HCT116 (cell line): ENCODE measurements around the gene DHRS13. TPM values are rescaled to one million over a fixed set of nuclear protein-coding genes. Genes with fewer than 3 reads are reported as not detected.

Experiments used
- ATAC-seq: fragments of 200-7000 bp; cut with Tn5 transposase; 2 replicates; pipeline ENCODE4 v1.9.1; 2020; ENCODE audit warnings: mild to moderate bottlenecking, moderate library complexity
- BruUV-seq: library from RNA; stranded (reverse); fragments of 400-500 nt; replicated peaks from 2 replicates; lab custom pipeline; 2021; lab: Mats Ljungman, UMichigan
- CTCF ChIA-PET: fragments of 300-600 bp; sonication (Branson Sonifier 250); formaldehyde crosslinking; loops from one replicate; lab custom pipeline; 2021; ENCODE audit warnings: antibody characterized with exemption; lab: Charles Lee
- POLR2A ChIA-PET: fragments of 300-600, 350-600 bp; sonication (Branson Sonifier 250); formaldehyde crosslinking; loops from one replicate; lab custom pipeline; 2021; ENCODE audit warnings: antibody characterized with exemption; lab: Charles Lee
- RAD21 ChIA-PET, 2 experiments: fragments of 300-600 bp; sonication (Branson Sonifier 250); formaldehyde crosslinking; loops; one replicate each; lab custom pipeline; 2023; ENCODE audit warnings: low total read pairs in 2 of 2; ENCODE audit not compliant: uncharacterized antibody in 2 of 2, unreplicated experiment in 2 of 2, low non-redundant PET in 1 of 2; lab: Charles Lee
- DNase-seq: peaks from one replicate; pipeline ENCODE4 v3.0.0-alpha.2; 2010; ENCODE audit warnings: low read depth, low spot score
- H2AFZ ChIP-seq: fragments of 200-600 bp; shearing (Covaris generic), sonication (generic); 2 replicates; pipeline ENCODE4 v1.6.1; 2017; ENCODE audit warnings: low read depth, mixed run types, mixed read lengths, antibody characterized with exemption, low read length; ENCODE audit not compliant: poor library complexity, severe bottlenecking
- H3K27ac ChIP-seq: 2 replicates; pipeline ENCODE4 v1.5.1; 2012; ENCODE audit warnings: low read depth, low read length
- H3K27me3 ChIP-seq: fragments of 200-600 bp; sonication (generic); 2 replicates; pipeline ENCODE4 v1.6.1; 2016; ENCODE audit warnings: mixed run types, low read length, mixed read lengths; ENCODE audit not compliant: insufficient read depth
- H3K36me3 ChIP-seq, 2 experiments: fragments of 200-500 bp in 1 of 2; fragments of 200-600 bp in 1 of 2; sonication (Bioruptor generic) in 1 of 2; sonication (generic) in 1 of 2; 2 replicates each; pipeline versions ENCODE4 v1.5.1 to v1.6.1; 2014 to 2016; ENCODE audit warnings: low read length in 2 of 2, inconsistent platforms in 1 of 2, mixed read lengths in 1 of 2, mixed run types in 1 of 2; ENCODE audit not compliant: insufficient read depth in 2 of 2, control insufficient read depth in 1 of 2
- H3K4me1 ChIP-seq, 2 experiments: fragments of 200-600 bp in 1 of 2; sonication (generic) in 1 of 2; 2 replicates each; pipeline versions ENCODE4 v1.5.1 to v1.6.1; 2012 to 2017; ENCODE audit warnings: low read length in 2 of 2, inconsistent platforms in 1 of 2, mild to moderate bottlenecking in 1 of 2, mixed read lengths in 1 of 2, mixed run types in 1 of 2, moderate library complexity in 1 of 2; ENCODE audit not compliant: insufficient read depth in 2 of 2, control insufficient read depth in 1 of 2
- H3K4me2 ChIP-seq: fragments of 200-600 bp; sonication (generic); 2 replicates; pipeline ENCODE4 v1.6.1; 2017; ENCODE audit warnings: mixed run types, low read length, mixed read lengths
- H3K4me3 ChIP-seq, 2 experiments: fragments of 200-600 bp in 1 of 2; sonication (generic) in 1 of 2; replicated peaks in 1 of 2; 2 replicates each; pipeline ENCODE4 v1.5.1; 2011 to 2016; ENCODE audit warnings: low read length in 2 of 2, control low read depth in 1 of 2, low read depth in 1 of 2, mild to moderate bottlenecking in 1 of 2, mixed read lengths in 1 of 2, mixed run types in 1 of 2
- H3K79me2 ChIP-seq: fragments of 200-600 bp; sonication (generic); 2 replicates; pipeline ENCODE4 v1.6.1; 2017; ENCODE audit warnings: mild to moderate bottlenecking, mixed run types, low read length, moderate library complexity, mixed read lengths; ENCODE audit not compliant: insufficient read depth
- H3K9ac ChIP-seq: fragments of 200-600 bp; sonication (generic); 2 replicates; pipeline ENCODE4 v1.6.1; 2016; ENCODE audit warnings: low read length, mixed read lengths
- H3K9me2 ChIP-seq: fragments of 200-600 bp; sonication (generic), shearing (Covaris generic); 2 replicates; pipeline ENCODE4 v1.6.1; 2017; ENCODE audit warnings: mixed run types, mild to moderate bottlenecking, moderate library complexity; ENCODE audit not compliant: insufficient read depth
- H3K9me3 ChIP-seq, 2 experiments: fragments of 200-500 bp in 1 of 2; fragments of 200-600 bp in 1 of 2; sonication (Bioruptor generic) in 1 of 2; sonication (generic) in 1 of 2; 2 replicates each; pipeline ENCODE4 v1.6.1; 2014 to 2017; ENCODE audit warnings: low read length in 2 of 2, mixed read lengths in 2 of 2, inconsistent platforms in 1 of 2, low read depth in 1 of 2, mild to moderate bottlenecking in 1 of 2, mixed run types in 1 of 2, moderate library complexity in 1 of 2; ENCODE audit not compliant: control insufficient read depth in 1 of 2, insufficient read depth in 1 of 2
- H4K20me1 ChIP-seq: fragments of 200-600 bp; sonication (generic), shearing (Covaris generic); 2 replicates; pipeline ENCODE4 v1.6.1; 2017; ENCODE audit warnings: mixed run types, mild to moderate bottlenecking, moderate library complexity; ENCODE audit not compliant: insufficient read depth
- CBX3 ChIP-seq: IDR thresholded peaks from 2 replicates; pipeline ENCODE4 v1.6.1; 2012; ENCODE audit warnings: low read depth
- CEBPB ChIP-seq: IDR thresholded peaks from 2 replicates; pipeline ENCODE4 v1.6.1; 2012; ENCODE audit warnings: low read depth
- EGR1 ChIP-seq: IDR thresholded peaks from 2 replicates; pipeline ENCODE4 v1.6.1; 2012; ENCODE audit warnings: low read depth
- EZH2 ChIP-seq: fragments of 200-600 bp; sonication (generic); IDR thresholded peaks from 2 replicates; pipeline ENCODE4 v1.6.1; 2017; ENCODE audit warnings: antibody characterized with exemption, mixed run types
- EZH2phosphoT487 ChIP-seq: fragments of 200-600 bp; IDR thresholded peaks from 2 replicates; pipeline ENCODE4 v1.6.1; 2018; ENCODE audit warnings: antibody characterized with exemption, borderline replicate concordance
- FOSL1 ChIP-seq: IDR thresholded peaks from 2 replicates; pipeline ENCODE4 v1.6.1; 2012; ENCODE audit warnings: low read depth
- JUND ChIP-seq: IDR thresholded peaks from 2 replicates; pipeline ENCODE4 v1.6.1; 2012
- POLR2A ChIP-seq: IDR thresholded peaks from 2 replicates; pipeline ENCODE4 v1.7.0; 2011; ENCODE audit warnings: borderline replicate concordance; ENCODE audit not compliant: insufficient read depth, insufficient read length; ENCODE audit errors: extremely low read depth
- POLR2AphosphoS5 ChIP-seq: IDR thresholded peaks from 2 replicates; pipeline ENCODE4 v1.6.1; 2011; ENCODE audit warnings: mild to moderate bottlenecking, low read depth, low read length, moderate library complexity
- SIN3A ChIP-seq: IDR thresholded peaks from 2 replicates; pipeline ENCODE4 v1.6.1; 2012; ENCODE audit warnings: low read depth
- SP1 ChIP-seq: IDR thresholded peaks from 2 replicates; pipeline ENCODE4 v1.6.1; 2012; ENCODE audit warnings: low read depth
- SRF ChIP-seq: IDR thresholded peaks from 2 replicates; pipeline ENCODE4 v1.6.1; 2012; ENCODE audit warnings: low read depth
- TCF7L2 ChIP-seq: IDR thresholded peaks from 2 replicates; pipeline ENCODE4 v1.7.0; 2011; ENCODE audit warnings: borderline replicate concordance, inconsistent platforms; ENCODE audit not compliant: insufficient read depth, insufficient read length; ENCODE audit errors: extremely low read depth
- ZNF274 ChIP-seq: fragments of 200-500 bp; sonication (Bioruptor generic); IDR thresholded peaks from 2 replicates; pipeline ENCODE4 v1.6.1; 2014; ENCODE audit warnings: mild to moderate bottlenecking, low read depth, low read length, inconsistent platforms
- intact Hi-C: fragments of 100-400 bp; cut with micrococcal nuclease; formaldehyde crosslinking; loops from 2 replicates; pipeline ENCODE4 v1.10.0; 2022
- total RNA-seq: library from RNA; stranded (reverse); gene quantifications from one replicate; pipeline ENCODE4 v1.2.1, GENCODE V29; 2021; ENCODE audit not compliant: unreplicated experiment
- TF ChIP-seq, protein P1 (sequence below): IDR thresholded peaks from 2 replicates; pipeline ENCODE4 v1.6.1; 2011; ENCODE audit warnings: mild to moderate bottlenecking, low read length, moderate library complexity; ENCODE audit not compliant: insufficient replicate concordance; ENCODE audit errors: extremely low read depth
- TF ChIP-seq, protein P2 (sequence below): IDR thresholded peaks from 2 replicates; pipeline ENCODE4 v1.6.1; 2012
- TF ChIP-seq, protein P3 (sequence below): IDR thresholded peaks from 2 replicates; pipeline ENCODE4 v1.6.1; 2012; ENCODE audit warnings: low read depth

The DHRS13 gene
- total RNA-seq, 1 experiment from 2014 or later, result 13.5 TPM

DNA sequence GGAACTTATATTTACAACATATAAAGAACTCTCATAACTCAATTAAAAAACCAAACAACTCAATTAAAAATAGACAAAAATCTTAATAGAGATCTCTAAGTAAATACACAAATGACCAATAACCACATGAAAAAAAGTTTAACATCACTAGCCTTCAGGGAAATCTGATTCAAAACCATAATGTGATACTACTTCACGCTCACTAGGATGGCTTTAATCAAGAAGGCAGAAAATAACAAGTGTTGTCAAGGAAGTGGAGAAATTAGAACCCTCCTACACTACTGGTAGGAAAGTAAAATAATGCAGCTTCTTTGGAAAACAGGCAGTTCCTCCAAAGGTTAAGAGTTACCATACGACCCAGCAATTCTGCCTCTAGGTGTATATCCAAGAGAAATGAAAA is 40.0 kb upstream of the DHRS13 start:
- no peak for ATAC-seq
- peaks cover 6 to 17% of the 10 kb centered on the region in 2 experiments; a peak in 3 of 4 replicates for H3K36me3 ChIP-seq
- TF ChIP-seq TCF7L2 (no peak), SP1 (no peak), ZNF274 (no peak)
- TF ChIP-seq, all 23 proteins: peak for 0
- ChIA-PET RAD21 (no interaction called here), CTCF (no interaction called here), POLR2A (no interaction called here)
- no peaks in the 10 kb centered on the region for H3K27me3 ChIP-seq
- BruUV-seq, result no TSS peak
- no peak overlapping the region for H3K27ac ChIP-seq
- no peak for DNase-seq
- H4K20me1 ChIP-seq, result no peaks in the 10 kb centered on the region
- H3K4me1 ChIP-seq, result peaks cover 0 to under 1% of the 10 kb centered on the region in 2 experiments; a peak in 1 of 4 replicates
- H3K9me2 ChIP-seq, result no peaks in the 10 kb centered on the region
- intact Hi-C loops, result no loop called here
- H3K9me3 ChIP-seq, result no peaks in the 10 kb centered on the region
- no peak overlapping the region for H3K4me2 ChIP-seq
- no peak overlapping the region for H3K4me3 ChIP-seq
- H2AFZ ChIP-seq, result no peak overlapping the region
- peaks cover 100% of the 10 kb centered on the region for H3K79me2 ChIP-seq
- no peak overlapping the region for H3K9ac ChIP-seq

DNA sequence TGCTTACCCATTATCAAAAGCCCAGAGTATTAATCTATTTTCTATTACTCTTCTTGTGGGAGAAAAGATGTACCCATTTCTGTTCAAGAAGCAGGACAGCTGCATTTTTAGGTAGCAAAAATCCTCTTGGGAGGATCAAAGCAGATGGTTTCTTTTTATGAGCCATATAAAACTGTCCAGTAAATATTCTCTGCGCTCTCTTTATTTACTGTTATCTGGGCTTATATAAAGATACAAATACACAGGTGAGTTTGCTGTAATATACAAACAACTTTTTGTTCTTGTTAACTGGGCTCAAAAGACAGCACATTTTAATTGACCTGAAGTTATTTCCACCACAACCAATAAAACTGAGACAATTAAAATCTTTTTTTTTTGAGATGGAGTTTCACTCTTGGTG is 38.4 kb upstream of the DHRS13 start:
- no peak overlapping the region for H2AFZ ChIP-seq
- no peak overlapping the region for H3K9ac ChIP-seq
- H3K27ac ChIP-seq, result no peak overlapping the region
- peaks cover 8 to 15% of the 10 kb centered on the region in 2 experiments; a peak in 3 of 4 replicates for H3K36me3 ChIP-seq
- H3K4me2 ChIP-seq, result no peak overlapping the region
- DNase-seq, result no peak
- intact Hi-C loops, result no loop called here
- no peak for TF ChIP-seq SIN3A
- no peak for TF ChIP-seq EGR1
- TF ChIP-seq CBX3, result no peak
- no peak for TF ChIP-seq EZH2phosphoT487
- TF ChIP-seq, protein P1, sequence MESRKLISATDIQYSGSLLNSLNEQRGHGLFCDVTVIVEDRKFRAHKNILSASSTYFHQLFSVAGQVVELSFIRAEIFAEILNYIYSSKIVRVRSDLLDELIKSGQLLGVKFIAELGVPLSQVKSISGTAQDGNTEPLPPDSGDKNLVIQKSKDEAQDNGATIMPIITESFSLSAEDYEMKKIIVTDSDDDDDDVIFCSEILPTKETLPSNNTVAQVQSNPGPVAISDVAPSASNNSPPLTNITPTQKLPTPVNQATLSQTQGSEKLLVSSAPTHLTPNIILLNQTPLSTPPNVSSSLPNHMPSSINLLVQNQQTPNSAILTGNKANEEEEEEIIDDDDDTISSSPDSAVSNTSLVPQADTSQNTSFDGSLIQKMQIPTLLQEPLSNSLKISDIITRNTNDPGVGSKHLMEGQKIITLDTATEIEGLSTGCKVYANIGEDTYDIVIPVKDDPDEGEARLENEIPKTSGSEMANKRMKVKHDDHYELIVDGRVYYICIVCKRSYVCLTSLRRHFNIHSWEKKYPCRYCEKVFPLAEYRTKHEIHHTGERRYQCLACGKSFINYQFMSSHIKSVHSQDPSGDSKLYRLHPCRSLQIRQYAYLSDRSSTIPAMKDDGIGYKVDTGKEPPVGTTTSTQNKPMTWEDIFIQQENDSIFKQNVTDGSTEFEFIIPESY, result no peak
- TF ChIP-seq, protein P2, sequence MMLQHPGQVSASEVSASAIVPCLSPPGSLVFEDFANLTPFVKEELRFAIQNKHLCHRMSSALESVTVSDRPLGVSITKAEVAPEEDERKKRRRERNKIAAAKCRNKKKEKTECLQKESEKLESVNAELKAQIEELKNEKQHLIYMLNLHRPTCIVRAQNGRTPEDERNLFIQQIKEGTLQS, result no peak
- no peak for TF ChIP-seq JUND
- no peak for TF ChIP-seq FOSL1
- no peak for TF ChIP-seq POLR2A
- no peak for TF ChIP-seq TCF7L2
- TF ChIP-seq ZNF274, result no peak
- TF ChIP-seq, protein P3, sequence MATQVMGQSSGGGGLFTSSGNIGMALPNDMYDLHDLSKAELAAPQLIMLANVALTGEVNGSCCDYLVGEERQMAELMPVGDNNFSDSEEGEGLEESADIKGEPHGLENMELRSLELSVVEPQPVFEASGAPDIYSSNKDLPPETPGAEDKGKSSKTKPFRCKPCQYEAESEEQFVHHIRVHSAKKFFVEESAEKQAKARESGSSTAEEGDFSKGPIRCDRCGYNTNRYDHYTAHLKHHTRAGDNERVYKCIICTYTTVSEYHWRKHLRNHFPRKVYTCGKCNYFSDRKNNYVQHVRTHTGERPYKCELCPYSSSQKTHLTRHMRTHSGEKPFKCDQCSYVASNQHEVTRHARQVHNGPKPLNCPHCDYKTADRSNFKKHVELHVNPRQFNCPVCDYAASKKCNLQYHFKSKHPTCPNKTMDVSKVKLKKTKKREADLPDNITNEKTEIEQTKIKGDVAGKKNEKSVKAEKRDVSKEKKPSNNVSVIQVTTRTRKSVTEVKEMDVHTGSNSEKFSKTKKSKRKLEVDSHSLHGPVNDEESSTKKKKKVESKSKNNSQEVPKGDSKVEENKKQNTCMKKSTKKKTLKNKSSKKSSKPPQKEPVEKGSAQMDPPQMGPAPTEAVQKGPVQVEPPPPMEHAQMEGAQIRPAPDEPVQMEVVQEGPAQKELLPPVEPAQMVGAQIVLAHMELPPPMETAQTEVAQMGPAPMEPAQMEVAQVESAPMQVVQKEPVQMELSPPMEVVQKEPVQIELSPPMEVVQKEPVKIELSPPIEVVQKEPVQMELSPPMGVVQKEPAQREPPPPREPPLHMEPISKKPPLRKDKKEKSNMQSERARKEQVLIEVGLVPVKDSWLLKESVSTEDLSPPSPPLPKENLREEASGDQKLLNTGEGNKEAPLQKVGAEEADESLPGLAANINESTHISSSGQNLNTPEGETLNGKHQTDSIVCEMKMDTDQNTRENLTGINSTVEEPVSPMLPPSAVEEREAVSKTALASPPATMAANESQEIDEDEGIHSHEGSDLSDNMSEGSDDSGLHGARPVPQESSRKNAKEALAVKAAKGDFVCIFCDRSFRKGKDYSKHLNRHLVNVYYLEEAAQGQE, result no peak
- no peak for TF ChIP-seq EZH2
- no peak for TF ChIP-seq CEBPB
- TF ChIP-seq POLR2AphosphoS5, result no peak
- no peak for TF ChIP-seq SRF
- ChIA-PET RAD21 (no interaction called here), CTCF (no interaction called here), POLR2A (interaction anchor here (1.0 kb wide), 1 partner anchor 11 kb away, joined by 5 read pairs; the partner anchor contains the start of gene PHF12)
- H4K20me1 ChIP-seq, result 0 out of 2 replicates have a peak, but pooled peaks cover 6% of the 10 kb centered on the region
- no peaks in the 10 kb centered on the region for H3K27me3 ChIP-seq
- no TSS peak for BruUV-seq
- H3K79me2 ChIP-seq, result peaks cover 100% of the 10 kb centered on the region
- ATAC-seq, result no peak
- no peaks in the 10 kb centered on the region for H3K4me1 ChIP-seq
- H3K9me3 ChIP-seq, result no peaks in the 10 kb centered on the region
- H3K4me3 ChIP-seq, result no peak overlapping the region
- no peaks in the 10 kb centered on the region for H3K9me2 ChIP-seq
